Measurements from ENCODE around the gene SSX2B.
"Not testable (repeated sequence)": the region's sequence is repeated elsewhere in the genome, so short reads cannot be mapped to it uniquely, and the experiment has no call there.

Gene SSX2B, protein sequence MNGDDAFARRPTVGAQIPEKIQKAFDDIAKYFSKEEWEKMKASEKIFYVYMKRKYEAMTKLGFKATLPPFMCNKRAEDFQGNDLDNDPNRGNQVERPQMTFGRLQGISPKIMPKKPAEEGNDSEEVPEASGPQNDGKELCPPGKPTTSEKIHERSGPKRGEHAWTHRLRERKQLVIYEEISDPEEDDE

DNA sequence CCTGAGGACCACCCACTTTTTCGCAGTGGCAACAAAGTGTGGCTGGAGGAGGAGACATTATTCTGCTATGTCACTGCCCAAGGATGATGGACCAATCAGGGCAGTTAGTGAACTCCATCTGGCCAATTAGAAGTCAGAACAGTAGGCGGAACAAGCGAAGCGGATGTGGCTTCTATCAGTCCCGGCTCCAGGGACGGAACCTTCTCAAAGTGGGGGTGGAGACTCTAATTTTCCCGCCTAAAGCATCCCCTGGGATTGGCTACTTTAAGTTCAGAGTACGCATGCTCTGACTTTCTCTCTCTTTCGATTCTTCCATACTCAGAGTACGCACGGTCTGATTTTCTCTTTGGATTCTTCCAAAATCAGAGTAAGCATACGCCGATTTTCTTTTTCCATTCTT, at the start of gene SSX2B:
Gene SSX2B (plus strand): TSS at position 301 of the 400 bp plus-strand sequence. CDS start 1,429 bp downstream, outside the sequence.
- in situ Hi-C loops (cut with HindIII; ENCODE audit: low sequenced_read_pairs): not testable (repeated sequence)

DNA sequence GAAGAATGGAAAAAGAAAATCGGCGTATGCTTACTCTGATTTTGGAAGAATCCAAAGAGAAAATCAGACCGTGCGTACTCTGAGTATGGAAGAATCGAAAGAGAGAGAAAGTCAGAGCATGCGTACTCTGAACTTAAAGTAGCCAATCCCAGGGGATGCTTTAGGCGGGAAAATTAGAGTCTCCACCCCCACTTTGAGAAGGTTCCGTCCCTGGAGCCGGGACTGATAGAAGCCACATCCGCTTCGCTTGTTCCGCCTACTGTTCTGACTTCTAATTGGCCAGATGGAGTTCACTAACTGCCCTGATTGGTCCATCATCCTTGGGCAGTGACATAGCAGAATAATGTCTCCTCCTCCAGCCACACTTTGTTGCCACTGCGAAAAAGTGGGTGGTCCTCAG, 44.0 kb upstream of the SSX2B start, which contains the start of gene SSX2:
Gene SSX2 (minus strand): TSS at position 101 of the 400 bp plus-strand sequence. CDS start 1,429 bp downstream, outside the sequence.
- in situ Hi-C loops (cut with HindIII; ENCODE audit: low sequenced_read_pairs): not testable (repeated sequence)

DNA sequence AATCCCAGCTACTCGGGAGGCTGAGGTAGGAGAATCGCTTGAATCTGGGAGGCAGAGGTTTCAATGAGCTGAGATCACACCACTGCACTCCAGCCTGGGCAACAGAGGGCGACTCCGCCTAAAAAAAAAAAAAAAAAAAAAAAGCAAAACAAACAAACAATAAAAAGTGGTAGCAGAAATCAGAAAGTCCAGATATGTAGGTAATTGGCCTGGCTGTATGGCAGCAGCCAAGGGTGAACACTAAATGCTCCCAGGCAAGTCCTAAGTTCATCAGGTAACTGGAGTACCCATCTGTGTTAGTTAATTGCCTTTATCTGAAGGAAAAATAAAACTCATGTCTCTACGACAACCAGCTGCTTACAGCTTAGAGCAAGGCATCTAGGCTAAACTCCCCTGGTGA, 14.9 kb downstream of the SSX2B start:
- in situ Hi-C loops (cut with HindIII; ENCODE audit: low sequenced_read_pairs): not testable (repeated sequence)

DNA sequence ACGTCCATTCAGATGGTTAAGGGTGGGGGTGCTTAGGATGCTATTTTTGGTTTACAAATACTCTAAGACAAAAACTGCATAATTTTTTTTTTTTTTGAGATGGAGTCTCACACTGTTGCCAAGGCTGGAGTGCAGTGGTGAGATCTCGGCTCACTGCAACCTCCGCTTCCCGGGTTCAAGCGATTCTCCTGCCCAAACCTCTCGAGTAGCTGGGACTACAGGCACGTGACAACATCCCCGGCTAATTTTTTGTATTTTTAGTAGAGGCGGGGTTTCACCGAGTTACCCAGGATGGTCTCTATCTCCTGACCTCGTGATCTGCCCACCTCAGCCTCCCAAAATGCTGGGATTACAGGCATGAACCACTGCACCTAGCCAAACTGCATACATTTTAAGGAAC, 22.5 kb downstream of the SSX2B start:
- in situ Hi-C loops (cut with HindIII; ENCODE audit: low sequenced_read_pairs): not testable (repeated sequence)

DNA sequence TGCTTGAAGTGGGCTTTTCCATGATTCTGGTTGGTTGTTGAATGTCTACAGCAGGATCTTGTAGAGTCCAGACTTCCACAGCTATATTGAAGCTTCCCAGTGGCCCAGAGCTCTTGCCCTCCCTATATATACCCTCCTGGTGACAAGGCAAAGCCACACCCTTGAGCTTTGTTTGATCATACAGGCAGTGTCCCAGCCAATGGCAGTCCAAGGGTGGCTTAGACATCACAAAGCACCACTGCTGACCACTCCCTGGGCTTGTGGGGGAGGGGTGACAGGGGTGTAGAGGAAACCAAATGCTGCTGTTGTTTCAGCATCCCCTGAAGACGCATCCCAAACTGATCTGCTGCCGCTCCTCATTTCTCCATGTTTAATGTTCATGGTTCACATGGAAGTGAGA, 46.3 kb downstream of the SSX2B start, which contains the start of gene SPANXN5:
Gene SPANXN5 (minus strand): TSS at position 101 of the 400 bp plus-strand sequence. CDS start 79 bp downstream, at position 22.
- in situ Hi-C loops (cut with HindIII; ENCODE audit: low sequenced_read_pairs): not testable (repeated sequence)

DNA sequence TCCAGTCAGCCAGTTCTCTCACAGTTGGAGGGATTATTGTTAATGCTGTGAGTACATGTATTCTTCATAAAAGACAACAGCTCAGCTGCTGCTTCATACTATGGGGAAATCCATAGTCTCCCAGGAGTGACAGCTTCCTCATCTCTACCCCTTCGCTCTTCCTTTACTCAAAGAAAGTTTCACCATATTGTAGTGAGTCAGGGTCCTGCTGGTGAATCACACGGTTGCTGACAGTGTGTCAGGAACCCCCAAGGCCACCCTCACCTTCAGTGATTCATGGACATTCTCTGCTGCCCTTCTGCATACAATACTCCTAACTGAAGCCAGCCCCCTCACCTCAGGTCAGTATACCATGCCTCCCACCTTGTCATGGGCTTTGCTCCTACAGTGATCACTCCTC, 53.8 kb downstream of the SSX2B start:
- in situ Hi-C loops (cut with HindIII; ENCODE audit: low sequenced_read_pairs): not testable (repeated sequence)
